ENCODE data around the gene SPATA6.
"Not testable (repeated sequence)": the region's sequence is repeated elsewhere in the genome, so short reads cannot be mapped to it uniquely, and the experiment has no call there.

DNA sequence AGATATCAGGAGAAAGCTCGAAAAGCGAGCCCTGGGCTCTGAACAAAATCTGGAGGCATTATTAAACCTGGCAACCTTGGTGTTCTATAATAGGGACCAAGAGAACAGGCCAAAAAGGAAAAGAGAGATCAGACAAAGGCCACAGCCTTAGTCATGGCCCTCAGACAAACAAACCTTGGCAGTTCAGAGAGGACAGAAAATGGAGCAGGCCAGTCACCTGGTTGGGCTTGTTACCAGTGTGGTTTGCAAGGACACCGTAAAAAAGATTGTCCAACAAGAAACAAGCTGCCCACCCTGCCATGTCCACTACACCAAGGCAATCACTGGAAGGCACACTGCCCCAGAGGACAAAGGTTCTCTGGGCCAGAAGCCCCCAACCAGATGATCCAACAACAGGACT is 31.2 kb downstream of the SPATA6 start:
- not testable (repeated sequence) for TF ChIP-seq POLR2A (IDR thresholded peaks at IDR 0.05)
- TF ChIP-seq, protein P1, sequence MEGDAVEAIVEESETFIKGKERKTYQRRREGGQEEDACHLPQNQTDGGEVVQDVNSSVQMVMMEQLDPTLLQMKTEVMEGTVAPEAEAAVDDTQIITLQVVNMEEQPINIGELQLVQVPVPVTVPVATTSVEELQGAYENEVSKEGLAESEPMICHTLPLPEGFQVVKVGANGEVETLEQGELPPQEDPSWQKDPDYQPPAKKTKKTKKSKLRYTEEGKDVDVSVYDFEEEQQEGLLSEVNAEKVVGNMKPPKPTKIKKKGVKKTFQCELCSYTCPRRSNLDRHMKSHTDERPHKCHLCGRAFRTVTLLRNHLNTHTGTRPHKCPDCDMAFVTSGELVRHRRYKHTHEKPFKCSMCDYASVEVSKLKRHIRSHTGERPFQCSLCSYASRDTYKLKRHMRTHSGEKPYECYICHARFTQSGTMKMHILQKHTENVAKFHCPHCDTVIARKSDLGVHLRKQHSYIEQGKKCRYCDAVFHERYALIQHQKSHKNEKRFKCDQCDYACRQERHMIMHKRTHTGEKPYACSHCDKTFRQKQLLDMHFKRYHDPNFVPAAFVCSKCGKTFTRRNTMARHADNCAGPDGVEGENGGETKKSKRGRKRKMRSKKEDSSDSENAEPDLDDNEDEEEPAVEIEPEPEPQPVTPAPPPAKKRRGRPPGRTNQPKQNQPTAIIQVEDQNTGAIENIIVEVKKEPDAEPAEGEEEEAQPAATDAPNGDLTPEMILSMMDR (IDR thresholded peaks at IDR 0.05): not testable (repeated sequence)
